ENCODE measurements around the gene JAKMIP1.

JAKMIP1 gene

DNA sequence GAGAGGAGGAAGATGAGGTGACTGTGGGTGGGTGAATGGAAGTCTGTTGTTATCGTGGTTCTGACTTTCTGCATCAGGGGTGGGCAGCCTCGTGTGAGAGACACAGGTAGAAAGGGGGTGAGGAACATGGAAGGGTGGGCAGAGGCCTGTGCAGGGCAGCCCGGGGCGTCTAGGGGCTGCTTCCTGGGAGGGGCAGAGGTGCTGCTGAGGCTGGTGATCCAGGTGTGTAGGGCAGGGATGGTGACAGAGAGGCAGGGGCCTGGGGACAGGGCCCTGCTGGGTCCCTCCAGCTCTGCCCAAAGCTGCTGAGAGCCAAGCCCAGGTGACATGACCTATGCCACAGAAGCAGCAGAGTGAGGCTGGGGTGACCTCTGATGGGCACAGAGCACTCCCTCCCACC lies 92.5 kb downstream of the JAKMIP1 start:
- Histone ChIP-seq H3K4me1 (no peaks in the 10 kb centered on the region), H2AFZ (no peak overlapping the region), H3K27ac (no peak overlapping the region), H3K4me2 (ENCODE audit: low read length) (no peak overlapping the region), H3K9me3 (ENCODE audit: control insufficient read depth, low read length) (no peaks in the 10 kb centered on the region), H3K27me3 (ENCODE audit: control insufficient read depth, insufficient read depth, low read length) (peaks cover 3% of the 10 kb centered on the region), H3K4me3 (ENCODE audit: low read depth, low read length) (no peak overlapping the region), H3K9ac (no peak overlapping the region), H3K36me3 (ENCODE audit: control insufficient read depth, insufficient read depth, low read length) (no peaks in the 10 kb centered on the region), H3K79me2 (no peaks in the 10 kb centered on the region)
- TF ChIP-seq, protein P1, sequence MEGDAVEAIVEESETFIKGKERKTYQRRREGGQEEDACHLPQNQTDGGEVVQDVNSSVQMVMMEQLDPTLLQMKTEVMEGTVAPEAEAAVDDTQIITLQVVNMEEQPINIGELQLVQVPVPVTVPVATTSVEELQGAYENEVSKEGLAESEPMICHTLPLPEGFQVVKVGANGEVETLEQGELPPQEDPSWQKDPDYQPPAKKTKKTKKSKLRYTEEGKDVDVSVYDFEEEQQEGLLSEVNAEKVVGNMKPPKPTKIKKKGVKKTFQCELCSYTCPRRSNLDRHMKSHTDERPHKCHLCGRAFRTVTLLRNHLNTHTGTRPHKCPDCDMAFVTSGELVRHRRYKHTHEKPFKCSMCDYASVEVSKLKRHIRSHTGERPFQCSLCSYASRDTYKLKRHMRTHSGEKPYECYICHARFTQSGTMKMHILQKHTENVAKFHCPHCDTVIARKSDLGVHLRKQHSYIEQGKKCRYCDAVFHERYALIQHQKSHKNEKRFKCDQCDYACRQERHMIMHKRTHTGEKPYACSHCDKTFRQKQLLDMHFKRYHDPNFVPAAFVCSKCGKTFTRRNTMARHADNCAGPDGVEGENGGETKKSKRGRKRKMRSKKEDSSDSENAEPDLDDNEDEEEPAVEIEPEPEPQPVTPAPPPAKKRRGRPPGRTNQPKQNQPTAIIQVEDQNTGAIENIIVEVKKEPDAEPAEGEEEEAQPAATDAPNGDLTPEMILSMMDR (IDR thresholded peaks at IDR 0.05), result no peak

- H3K9me3 ChIP-seq (ENCODE audit: control insufficient read depth, low read length), result no peaks in the 10 kb centered on the region
- H3K79me2 ChIP-seq, result no peaks in the 10 kb centered on the region
- H3K4me2 ChIP-seq (ENCODE audit: low read length), result no peak overlapping the region
- TF ChIP-seq, protein P1 (IDR thresholded peaks at IDR 0.05), result no peak
- peaks cover 3% of the 10 kb centered on the region for H3K27me3 ChIP-seq (ENCODE audit: control insufficient read depth, insufficient read depth, low read length)
- no peak overlapping the region for H3K9ac ChIP-seq
- H2AFZ ChIP-seq, result no peak overlapping the region
- H3K27ac ChIP-seq, result no peak overlapping the region
- H3K4me3 ChIP-seq (ENCODE audit: low read depth, low read length), result no peak overlapping the region
- H3K4me1 ChIP-seq, result no peaks in the 10 kb centered on the region
- no peaks in the 10 kb centered on the region for H3K36me3 ChIP-seq (ENCODE audit: control insufficient read depth, insufficient read depth, low read length)
Observed at GRCh38 chr4:6107114-6107791, 93.1 kb downstream of the JAKMIP1 start.

DNA sequence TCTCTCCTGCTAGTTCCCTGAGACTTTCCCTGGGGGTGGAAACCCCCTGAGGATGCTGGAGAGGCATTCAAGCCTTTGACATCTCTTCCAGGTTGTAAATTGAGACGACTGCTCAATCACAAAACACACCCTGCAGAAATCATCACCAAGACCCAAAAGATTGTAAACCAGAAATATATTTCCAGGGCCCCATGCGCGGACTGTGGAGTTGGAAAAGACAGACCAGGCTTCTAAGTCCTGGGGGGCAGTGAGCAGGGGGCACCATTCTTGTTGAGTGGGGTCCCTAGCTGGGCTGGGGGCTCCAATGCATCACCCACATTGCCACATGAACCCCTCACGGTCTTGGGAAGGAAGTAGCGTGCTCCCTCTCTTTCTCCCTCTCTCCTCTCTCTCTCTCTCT lies 94.2 kb downstream of the JAKMIP1 start:
- H3K27me3 ChIP-seq (ENCODE audit: control insufficient read depth, insufficient read depth, low read length), result peaks cover 3% of the 10 kb centered on the region
- no peak overlapping the region for H2AFZ ChIP-seq
- no peaks in the 10 kb centered on the region for H3K79me2 ChIP-seq
- H3K9me3 ChIP-seq (ENCODE audit: control insufficient read depth, low read length), result no peaks in the 10 kb centered on the region
- no peak overlapping the region for H3K27ac ChIP-seq
- H3K36me3 ChIP-seq (ENCODE audit: control insufficient read depth, insufficient read depth, low read length), result no peaks in the 10 kb centered on the region
- no peak overlapping the region for H3K4me3 ChIP-seq (ENCODE audit: low read depth, low read length)
- H3K9ac ChIP-seq, result no peak overlapping the region
- no peaks in the 10 kb centered on the region for H3K4me1 ChIP-seq
- no peak overlapping the region for H3K4me2 ChIP-seq (ENCODE audit: low read length)
- TF ChIP-seq, protein P1 (IDR thresholded peaks at IDR 0.05), result no peak

- TF ChIP-seq, protein P1 (IDR thresholded peaks at IDR 0.05), result no peak
- Histone ChIP-seq H3K79me2 (no peaks in the 10 kb centered on the region), H3K27me3 (ENCODE audit: control insufficient read depth, insufficient read depth, low read length) (peaks cover 3% of the 10 kb centered on the region), H3K27ac (no peak overlapping the region), H2AFZ (no peak overlapping the region), H3K4me2 (ENCODE audit: low read length) (no peak overlapping the region), H3K9me3 (ENCODE audit: control insufficient read depth, low read length) (no peaks in the 10 kb centered on the region), H3K4me3 (ENCODE audit: low read depth, low read length) (no peak overlapping the region), H3K9ac (no peak overlapping the region), H3K36me3 (ENCODE audit: control insufficient read depth, insufficient read depth, low read length) (no peaks in the 10 kb centered on the region), H3K4me1 (no peaks in the 10 kb centered on the region)
Observed at GRCh38 chr4:6105311-6105911, 94.9 kb downstream of the JAKMIP1 start.

All from parathyroid adenoma (tissue), 2 donors.